GM19438 (cell line): ENCODE results near the gene CCR6.
A peak's percentile ranks its signal among the peaks of the same experiment; 100 is the strongest.
"Not testable (repeated sequence)": the region's sequence is repeated elsewhere in the genome, so short reads cannot be mapped to it uniquely, and the experiment has no call there.

Source experiments
- ATAC-seq: cut with Tn5 transposase; IDR thresholded peaks from one replicate; pipeline ENCODE4 v1.9.1; 2021; ENCODE audit warnings: low read depth; ENCODE audit not compliant: unreplicated experiment

CCR6 gene

DNA sequence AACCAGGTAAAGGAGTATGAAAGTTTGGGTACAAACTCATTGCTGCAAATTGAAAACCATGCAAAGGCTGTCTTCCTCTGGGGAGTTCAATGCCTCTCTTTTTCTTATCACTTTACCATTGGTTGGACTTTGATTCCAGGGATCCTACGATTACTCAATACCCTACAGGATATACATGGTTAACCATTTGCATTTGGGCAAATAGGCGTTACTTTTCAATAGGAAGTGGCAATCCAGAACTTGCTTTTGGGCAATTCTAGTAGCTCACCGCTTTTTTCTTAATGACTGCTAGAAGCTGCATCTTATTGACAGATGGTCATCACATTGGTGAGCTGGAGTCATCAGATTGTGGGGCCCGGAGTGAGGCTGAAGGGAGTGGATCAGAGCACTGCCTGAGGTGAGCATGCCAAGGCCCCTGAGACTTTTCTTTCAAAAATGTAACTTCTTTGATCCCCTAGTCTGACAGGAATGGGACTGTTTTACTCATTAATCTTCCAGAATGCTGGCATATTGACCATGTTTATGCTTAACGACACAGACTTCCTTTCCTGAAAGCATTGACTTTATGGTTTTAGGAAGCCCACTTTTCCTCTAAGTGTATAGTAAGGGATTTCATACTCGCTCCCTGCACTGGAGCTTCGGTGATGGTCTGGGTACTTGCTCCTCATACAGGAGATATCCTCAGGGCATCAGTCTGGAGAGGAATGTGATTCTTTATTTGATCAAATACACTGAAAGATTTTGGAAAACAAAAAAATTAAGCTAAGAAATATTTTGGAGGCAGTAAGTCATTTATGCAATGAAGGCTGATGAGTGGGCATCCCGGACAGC, at the start of gene CCR6:
Gene CCR6 (plus strand): TSS at position 270 of the 831 bp plus-strand sequence. CDS start 13,039 bp downstream, outside the sequence.
- ATAC-seq: no peak

DNA sequence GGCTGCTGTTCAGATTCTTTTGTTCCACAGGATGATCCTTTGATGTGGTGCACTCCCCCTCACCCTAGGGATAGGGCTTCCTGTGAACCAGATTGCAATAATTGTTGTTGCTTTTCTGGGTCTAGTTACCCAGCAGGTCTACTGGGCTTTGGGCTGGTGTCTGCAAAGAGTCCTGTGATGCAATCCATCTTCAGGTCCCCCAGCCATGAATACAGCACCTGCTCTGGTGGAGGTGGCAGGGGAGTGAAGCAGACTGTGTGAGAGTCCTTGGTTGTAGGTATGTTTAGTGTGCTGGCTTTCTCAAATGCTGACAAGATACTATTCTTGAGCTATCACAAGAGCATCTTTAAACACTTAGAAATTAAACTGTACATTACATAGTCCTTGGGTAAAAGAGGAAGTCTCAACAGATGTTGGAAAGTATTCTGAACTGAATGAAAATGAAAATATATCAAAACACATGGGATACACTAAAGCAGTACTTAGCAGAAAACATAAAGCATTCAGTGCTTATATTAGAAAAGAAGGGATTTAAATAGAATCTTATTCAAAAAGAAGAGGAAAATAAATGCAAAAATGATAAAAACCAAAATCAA, 49.1 kb upstream of the CCR6 start:
- ATAC-seq: no peak

DNA sequence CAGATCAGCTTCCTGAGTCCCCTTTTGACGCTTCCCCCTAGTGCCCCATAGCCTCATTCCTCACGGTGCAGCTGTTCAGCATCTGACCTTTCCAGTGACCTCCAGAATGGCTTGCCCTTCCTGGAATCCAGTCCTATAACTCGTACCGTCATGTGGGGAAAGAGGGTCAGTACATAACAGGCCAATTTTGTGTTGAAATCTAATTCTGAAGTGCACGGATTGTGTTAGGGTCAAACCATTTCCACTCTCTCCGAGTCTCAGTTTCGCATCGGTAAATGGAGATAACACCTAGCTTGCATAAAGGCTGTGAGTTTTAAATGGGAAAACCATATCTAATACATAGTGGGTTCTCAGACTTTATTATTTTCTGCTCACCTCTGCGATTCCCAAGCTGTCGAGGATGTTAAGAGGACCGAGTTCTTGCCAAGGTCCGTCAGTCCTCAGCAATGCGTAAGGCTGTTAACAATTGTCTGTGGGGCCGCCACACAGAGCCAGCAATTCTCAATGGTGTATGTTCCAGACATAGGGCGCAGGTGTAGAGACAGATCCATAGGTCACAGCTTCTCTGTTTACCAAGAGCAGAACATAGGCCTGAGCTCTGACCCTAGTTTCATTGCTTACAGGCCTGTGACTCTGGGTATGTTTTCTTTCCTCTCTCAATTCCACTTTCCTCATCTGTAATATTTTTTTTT, 45.5 kb upstream of the CCR6 start:
- no peak for ATAC-seq

DNA sequence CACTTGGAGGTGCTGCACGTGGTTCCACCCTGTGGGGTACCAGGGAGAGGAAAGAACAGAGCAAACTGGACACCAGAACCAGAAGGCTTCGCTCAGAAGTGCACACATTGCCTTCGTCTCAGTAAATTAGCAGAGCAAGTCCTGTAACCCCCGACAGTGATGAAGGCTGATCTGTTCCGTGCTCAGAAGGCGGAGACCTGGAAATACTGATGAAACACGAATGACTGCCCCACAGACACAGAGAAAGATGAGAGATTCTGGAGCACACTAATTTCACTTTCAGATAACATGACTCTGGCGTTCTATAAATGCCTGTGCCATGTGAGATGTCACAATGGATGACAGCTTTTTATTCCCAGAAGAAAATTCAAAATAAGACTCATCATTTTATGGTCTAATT, 44.2 kb upstream of the CCR6 start:
- no peak for ATAC-seq

DNA sequence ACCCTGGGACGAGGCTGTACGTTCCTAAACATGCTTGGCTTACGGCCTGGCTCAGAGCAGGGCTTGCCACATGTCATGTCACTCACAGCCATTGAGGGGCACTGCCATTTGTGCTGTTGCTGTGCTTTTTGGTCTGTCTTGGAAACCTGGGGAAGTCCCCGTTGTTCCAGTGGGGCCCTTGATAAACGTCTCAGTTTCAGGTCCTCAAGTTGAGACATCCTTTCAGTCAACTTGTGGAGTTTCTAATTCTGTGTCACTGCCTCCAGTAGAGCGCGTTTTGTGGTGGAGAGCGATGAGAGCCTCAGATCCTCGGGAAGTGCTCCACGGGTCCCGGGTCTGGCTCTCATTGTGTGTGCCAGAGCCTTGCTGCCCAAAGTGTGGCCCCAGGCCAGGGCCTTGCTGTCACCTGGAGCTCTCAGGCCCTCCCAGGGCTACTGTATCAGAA, 43.0 kb upstream of the CCR6 start:
- peak; percentile 100 for ATAC-seq

DNA sequence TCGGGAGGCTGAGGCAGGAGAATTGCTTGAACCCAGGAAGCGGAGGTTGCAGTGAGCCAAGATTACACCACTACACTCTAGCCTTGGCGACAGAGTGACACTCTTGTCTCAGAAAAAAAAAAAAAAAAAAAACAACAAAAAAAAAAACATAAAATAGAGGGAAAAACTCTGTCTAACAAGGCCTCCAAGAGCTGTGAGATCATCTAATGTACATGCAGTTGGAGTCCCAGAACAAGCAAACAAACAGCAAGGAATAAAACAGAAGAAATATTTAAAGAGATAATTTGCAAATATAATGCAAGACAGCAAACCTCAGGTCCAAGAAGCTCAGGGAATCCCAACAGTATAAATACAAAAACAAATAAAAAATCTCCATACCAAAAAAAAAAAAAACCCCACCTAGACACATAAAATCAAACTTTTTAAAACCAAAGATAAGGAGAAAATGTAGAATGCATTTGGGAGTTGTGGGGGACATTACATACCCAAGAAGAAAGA, 35.0 kb upstream of the CCR6 start:
- no peak for ATAC-seq

DNA sequence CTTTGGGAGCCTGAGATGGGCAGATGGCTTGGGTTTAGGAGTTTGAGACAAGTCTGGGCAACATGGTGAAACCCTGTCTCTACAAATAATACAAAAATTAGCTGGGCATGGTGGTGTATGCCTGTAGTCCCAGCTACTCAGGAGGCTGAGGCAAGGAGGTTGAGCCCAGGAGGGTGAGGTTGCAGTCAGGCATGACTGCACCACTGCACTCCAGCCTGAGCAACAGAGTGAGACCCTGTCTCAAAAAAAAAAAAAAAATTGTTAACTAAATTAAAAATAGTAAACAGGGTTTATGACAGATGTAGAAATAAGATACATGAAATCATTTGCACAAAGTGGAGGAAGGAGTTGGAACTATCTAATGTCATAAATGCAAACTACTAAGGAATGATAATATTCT, 34.2 kb upstream of the CCR6 start:
- ATAC-seq: not testable (repeated sequence)

DNA sequence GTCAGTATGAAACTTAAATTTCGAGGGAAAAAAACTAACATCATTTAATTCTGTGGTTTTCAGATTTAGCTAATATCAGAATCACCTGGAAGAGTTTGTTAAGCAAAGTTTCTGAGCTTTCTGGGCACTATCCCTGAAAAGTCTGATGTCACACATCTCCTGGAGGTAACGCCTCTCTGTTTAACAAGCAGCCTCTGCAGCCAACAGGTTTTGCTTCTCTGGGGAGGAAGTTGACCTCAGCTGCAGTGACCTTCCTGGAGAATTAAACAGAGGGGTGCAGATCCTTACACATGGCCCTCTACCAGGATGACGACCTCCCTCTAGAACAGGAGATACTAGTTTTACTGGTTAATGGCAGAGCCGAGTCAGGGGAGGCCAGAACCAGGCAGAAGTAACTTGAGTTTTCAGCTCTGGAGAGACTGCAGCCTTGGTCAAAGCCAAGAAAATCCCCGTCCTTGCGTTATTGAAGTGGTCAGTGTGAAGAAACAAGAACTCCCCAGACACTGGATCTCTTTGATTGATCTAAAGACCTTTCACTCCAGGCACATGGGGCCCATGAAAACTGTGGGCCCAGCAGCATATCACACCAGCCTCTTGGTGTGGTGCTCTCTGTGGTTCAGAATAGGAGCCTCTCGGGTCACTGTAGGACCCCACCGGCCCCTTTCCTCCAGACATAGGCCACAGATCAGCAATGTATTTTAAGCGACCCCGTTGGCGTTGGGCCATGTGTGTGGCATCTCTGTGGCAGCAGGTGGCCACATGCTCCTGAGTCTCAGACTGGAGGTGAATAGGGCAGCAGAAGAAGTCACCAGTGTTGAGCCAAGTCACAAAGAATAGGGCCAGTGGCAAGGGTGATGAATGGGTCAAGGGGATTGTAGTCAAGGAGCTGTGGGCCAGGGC, 33.4 kb upstream of the CCR6 start:
- ATAC-seq: no peak

DNA sequence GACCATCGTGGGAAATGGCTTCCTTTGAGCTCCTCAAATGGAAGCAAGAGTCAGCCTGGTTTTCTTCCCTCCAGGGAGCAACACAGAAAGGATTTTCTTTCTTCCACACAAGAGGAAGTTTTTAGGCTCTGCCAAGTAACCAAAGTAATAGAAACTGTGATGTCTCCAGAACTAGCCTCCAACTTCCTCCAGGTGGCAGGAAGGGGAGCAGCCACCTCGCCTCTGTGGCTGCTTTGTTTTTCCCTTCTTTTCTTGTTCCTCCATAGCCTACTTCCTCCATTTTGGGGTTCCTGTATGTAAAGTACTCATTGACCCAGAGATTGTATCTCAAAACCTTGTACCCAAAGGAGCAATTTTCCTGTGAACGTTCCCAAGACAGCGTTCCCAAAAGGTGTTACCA, 32.7 kb upstream of the CCR6 start:
- no peak for ATAC-seq

DNA sequence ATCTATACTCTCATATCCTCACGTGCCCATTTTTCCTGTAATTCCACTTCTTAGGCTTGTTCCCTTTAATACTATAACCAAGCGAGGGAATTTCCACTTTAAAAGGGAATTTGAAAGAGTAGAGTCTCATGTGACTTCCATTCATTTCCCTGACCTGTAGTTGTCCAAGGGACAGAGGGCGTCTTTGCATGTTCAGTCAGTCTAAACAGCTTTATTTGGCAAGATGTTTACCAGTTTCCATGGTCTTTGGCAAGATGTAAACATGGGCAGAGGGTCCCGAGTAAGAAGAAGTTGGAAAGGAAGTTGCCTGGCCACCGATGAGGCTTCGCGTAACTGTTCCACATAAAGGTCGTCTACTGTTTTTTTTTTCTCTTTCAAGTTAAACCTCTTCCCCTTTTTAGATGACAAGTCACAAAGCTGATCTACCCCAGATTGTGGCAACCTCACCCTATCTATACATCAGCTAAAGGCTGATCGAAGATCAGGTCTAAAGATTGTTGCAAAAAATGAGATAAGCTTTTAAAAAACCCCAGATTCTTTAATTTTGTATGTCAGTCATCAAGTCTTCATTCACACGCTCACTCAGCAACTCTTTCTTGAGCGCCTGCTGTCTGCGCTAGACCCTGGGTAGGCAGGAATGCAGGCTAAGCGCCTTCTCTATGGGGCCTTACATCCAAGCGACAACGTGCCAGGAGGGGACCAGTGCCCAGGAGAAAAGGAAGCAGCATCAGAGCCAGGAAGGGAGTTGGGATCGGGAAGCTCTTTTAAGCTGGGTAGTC, 31.7 kb upstream of the CCR6 start:
- no peak for ATAC-seq

DNA sequence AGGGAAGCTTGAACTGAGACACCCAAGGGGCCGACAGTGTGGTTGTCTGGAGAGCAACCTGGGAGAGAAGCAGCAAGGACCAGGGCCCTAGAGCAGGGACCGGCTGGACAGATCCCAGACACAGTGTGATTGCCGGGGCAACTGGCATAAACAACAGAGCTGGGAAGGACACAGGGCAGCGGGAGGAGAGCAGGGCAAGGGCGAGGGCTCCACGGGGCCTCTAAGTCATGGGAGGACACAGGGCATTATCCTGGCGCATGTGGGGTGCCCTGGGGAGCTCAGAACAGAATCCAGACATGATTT, 31.1 kb upstream of the CCR6 start:
- ATAC-seq: no peak

DNA sequence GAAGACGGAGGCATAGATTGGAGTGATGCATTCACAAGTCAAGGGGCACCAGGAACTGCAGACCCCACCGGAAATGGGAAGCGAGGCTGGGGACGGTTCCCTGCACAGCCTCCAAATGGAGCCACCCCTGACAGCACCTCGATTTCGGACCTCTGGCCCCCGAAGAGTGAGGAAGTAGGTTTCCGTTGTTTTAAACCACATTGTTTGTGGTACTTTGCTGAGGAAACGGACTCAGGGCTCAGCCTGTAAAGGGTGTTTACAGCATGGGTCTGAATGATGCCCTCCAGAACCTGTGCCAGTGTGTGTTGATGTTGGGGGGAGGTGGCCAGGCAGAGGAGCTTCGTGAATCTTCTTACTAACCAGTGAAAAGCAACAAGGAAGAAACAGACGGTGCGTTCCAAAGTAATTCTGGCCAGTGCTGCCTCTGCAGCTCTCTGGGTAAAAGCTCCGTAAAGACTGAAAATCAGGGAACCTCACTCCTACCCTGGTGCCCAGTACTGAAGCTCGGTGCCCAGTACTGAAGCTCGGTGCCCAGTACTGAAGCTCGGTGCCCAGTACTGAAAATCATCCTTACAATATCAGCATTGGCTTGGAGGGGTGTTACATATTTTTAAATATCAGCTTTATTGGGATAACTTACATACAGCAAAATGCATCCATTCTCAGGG, 30.1 kb upstream of the CCR6 start:
- ATAC-seq: peak; percentile 18

DNA sequence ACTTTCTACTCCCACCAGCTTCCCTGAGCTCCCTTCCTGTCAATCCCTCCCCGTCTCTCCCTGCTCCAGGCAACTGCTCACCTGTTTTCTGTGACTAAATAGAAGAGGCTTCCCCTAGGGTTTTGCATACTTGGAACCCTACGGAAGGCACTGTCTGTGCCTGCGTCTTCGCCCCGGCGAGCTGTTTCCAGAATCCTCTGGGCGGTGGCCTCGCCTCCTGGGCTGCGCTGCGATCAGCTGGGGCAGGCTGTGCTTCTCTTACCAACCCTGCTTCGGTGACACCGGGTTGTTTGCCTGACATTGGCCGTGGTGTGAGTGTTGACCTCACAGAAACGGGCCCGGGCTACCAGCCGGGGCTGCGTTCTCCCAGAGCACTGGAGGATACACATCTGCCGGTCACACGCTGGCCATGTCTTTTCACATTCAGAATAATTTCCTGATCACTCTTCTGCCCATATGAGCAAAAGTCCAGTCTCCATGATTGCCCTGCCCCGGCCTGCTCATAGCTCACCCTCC, 29.4 kb upstream of the CCR6 start:
- ATAC-seq: no peak

DNA sequence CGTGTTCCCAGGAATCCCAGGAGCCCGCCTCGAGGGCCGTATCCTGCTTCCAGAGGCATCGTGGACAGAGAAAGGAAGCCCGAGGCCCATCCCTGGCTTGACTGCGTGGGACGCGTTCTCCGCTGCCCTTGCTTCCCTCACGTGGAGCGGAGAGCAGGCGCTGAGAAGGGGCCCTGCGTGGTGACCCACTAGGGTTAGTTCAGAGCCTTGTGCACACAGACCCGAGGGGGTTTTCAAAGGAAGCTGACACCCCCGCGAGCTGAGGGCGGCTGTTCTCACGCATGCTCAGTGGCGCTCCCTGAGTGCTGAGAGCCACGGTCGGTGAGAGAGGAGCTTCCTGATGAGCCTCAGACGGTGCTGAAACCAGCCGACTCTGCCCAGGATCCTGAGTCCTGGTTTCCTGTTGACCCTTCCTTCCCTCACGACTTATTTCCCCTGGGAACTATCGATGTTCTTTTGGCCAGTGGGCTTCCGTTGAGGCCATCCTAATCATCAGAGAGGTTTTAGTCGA, 28.9 kb upstream of the CCR6 start:
- ATAC-seq: peak; percentile 50

DNA sequence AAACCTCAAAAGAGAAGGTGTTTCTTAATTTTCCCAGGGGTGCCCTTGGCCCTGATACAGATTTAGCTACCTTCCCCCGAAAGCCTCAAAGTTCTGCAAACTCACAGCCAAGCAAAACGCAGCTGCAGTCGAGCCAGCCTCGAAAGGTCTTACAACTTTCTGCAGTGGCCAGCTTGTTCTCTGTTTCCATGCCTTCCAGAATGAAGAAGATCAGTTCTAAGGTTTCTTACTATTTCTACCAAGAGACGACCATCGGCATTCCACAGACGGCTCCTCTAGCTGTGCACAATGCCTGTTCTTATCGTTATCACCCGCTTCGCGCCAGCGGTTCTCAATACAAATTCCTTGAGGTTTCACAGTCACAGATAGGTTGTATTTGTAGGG, 28.5 kb upstream of the CCR6 start:
- ATAC-seq: peak; percentile 21

DNA sequence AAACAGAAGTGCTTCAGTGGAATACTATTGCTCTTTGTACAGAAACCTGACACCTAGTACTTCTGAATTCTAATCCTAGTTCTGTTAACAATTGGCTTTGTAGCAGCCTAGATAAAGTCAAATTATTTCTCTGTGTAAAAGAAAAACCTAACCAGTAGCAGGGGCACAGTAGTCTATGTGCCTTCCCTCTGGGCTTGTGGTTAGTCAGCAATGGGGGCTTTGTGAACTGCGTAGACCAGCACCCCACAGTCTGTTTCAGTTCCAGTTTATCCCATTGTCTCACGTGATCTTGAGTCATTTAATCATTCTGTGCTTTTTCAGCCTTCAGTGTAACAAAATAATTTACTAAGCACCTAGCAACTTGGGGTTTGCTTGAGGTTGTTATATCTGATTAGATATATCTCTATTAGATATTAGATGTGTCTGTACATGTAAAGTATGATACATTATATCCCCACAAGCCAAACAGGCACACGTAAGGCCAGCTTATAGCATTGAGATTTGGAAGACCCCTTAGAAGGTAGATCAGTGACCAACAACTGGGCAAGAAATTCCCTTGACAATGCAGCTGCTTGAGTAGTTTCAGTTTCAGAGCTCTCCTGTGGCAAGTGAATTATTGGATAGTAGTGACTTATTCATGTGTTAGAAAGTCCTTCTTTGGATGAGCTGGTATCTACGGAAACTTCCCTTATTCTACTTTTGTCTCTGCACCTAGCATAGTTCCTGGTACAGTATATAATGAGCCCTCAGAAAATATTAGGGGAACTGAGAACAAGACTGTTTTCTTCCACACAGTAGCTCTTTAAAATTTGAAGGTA, 27.9 kb upstream of the CCR6 start:
- peak; percentile 37 for ATAC-seq

DNA sequence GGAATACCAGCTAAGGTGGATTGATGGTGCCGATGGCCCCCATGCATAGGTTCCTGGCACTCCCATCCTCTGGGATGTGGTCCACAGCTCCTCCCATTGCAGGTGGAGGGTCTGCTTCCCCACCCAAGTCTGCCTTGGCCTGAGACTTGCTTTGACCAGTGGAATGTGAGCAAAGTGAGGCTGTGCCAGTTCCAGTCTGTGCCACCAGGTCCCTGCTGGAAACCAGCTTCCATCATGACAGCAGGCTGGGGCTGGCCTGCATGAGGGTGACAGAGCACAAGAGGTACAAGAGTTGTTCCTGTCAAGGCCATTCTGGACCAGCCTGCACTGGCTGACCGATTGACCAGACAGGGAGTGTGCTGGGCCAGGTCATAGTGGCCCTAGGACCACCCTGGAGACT, 27.0 kb upstream of the CCR6 start:
- no peak for ATAC-seq

DNA sequence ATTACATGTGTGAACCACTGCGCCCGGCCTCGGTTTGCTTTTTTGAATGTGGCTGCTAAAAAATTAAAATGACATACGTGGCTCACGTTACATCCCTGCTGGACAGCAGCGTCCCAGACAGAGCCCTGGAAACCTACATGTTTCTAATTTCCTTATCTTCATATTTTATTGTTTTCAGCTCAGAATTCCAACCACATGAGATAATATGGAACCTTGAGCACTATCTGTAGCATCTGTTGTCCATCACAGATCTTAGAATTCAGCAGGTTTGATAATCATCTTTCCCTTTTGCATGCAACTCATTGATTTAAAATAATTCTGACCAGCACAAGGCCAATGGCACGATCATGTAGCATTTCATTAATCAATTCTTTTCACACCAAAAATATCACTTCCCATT, 25.9 kb upstream of the CCR6 start:
- no peak for ATAC-seq
